HCT116 (cell line): Measurements from ENCODE around the gene MAML1. TPM values are rescaled to one million over a fixed set of nuclear protein-coding genes. Genes with fewer than 3 reads are reported as not detected.
A peak's percentile ranks its signal among the peaks of the same experiment; 100 is the strongest.

Source experiments
- ATAC-seq: fragments of 200-7000 bp; cut with Tn5 transposase; 2 replicates; pipeline ENCODE4 v1.9.1; 2020; ENCODE audit warnings: mild to moderate bottlenecking, moderate library complexity
- BruUV-seq: library from RNA; stranded (reverse); fragments of 400-500 nt; replicated peaks from 2 replicates; lab custom pipeline; 2021; lab: Mats Ljungman, UMichigan
- CTCF ChIA-PET: fragments of 300-600 bp; sonication (Branson Sonifier 250); formaldehyde crosslinking; loops from one replicate; lab custom pipeline; 2021; ENCODE audit warnings: antibody characterized with exemption; lab: Charles Lee
- POLR2A ChIA-PET: fragments of 300-600, 350-600 bp; sonication (Branson Sonifier 250); formaldehyde crosslinking; loops from one replicate; lab custom pipeline; 2021; ENCODE audit warnings: antibody characterized with exemption; lab: Charles Lee
- RAD21 ChIA-PET, 2 experiments: fragments of 300-600 bp; sonication (Branson Sonifier 250); formaldehyde crosslinking; loops; one replicate each; lab custom pipeline; 2023; ENCODE audit warnings: low total read pairs in 2 of 2; ENCODE audit not compliant: uncharacterized antibody in 2 of 2, unreplicated experiment in 2 of 2, low non-redundant PET in 1 of 2; lab: Charles Lee
- DNase-seq: peaks from one replicate; pipeline ENCODE4 v3.0.0-alpha.2; 2010; ENCODE audit warnings: low read depth, low spot score
- H2AFZ ChIP-seq: fragments of 200-600 bp; shearing (Covaris generic), sonication (generic); 2 replicates; pipeline ENCODE4 v1.6.1; 2017; ENCODE audit warnings: low read depth, mixed run types, mixed read lengths, antibody characterized with exemption, low read length; ENCODE audit not compliant: poor library complexity, severe bottlenecking
- H3K27ac ChIP-seq: 2 replicates; pipeline ENCODE4 v1.5.1; 2012; ENCODE audit warnings: low read depth, low read length
- H3K27me3 ChIP-seq: fragments of 200-600 bp; sonication (generic); 2 replicates; pipeline ENCODE4 v1.6.1; 2016; ENCODE audit warnings: mixed run types, low read length, mixed read lengths; ENCODE audit not compliant: insufficient read depth
- H3K36me3 ChIP-seq, 2 experiments: fragments of 200-500 bp in 1 of 2; fragments of 200-600 bp in 1 of 2; sonication (Bioruptor generic) in 1 of 2; sonication (generic) in 1 of 2; 2 replicates each; pipeline versions ENCODE4 v1.5.1 to v1.6.1; 2014 to 2016; ENCODE audit warnings: low read length in 2 of 2, inconsistent platforms in 1 of 2, mixed read lengths in 1 of 2, mixed run types in 1 of 2; ENCODE audit not compliant: insufficient read depth in 2 of 2, control insufficient read depth in 1 of 2
- H3K4me1 ChIP-seq, 2 experiments: fragments of 200-600 bp in 1 of 2; sonication (generic) in 1 of 2; 2 replicates each; pipeline versions ENCODE4 v1.5.1 to v1.6.1; 2012 to 2017; ENCODE audit warnings: low read length in 2 of 2, inconsistent platforms in 1 of 2, mild to moderate bottlenecking in 1 of 2, mixed read lengths in 1 of 2, mixed run types in 1 of 2, moderate library complexity in 1 of 2; ENCODE audit not compliant: insufficient read depth in 2 of 2, control insufficient read depth in 1 of 2
- H3K4me2 ChIP-seq: fragments of 200-600 bp; sonication (generic); 2 replicates; pipeline ENCODE4 v1.6.1; 2017; ENCODE audit warnings: mixed run types, low read length, mixed read lengths
- H3K4me3 ChIP-seq, 2 experiments: fragments of 200-600 bp in 1 of 2; sonication (generic) in 1 of 2; replicated peaks in 1 of 2; 2 replicates each; pipeline ENCODE4 v1.5.1; 2011 to 2016; ENCODE audit warnings: low read length in 2 of 2, control low read depth in 1 of 2, low read depth in 1 of 2, mild to moderate bottlenecking in 1 of 2, mixed read lengths in 1 of 2, mixed run types in 1 of 2
- H3K79me2 ChIP-seq: fragments of 200-600 bp; sonication (generic); 2 replicates; pipeline ENCODE4 v1.6.1; 2017; ENCODE audit warnings: mild to moderate bottlenecking, mixed run types, low read length, moderate library complexity, mixed read lengths; ENCODE audit not compliant: insufficient read depth
- H3K9ac ChIP-seq: fragments of 200-600 bp; sonication (generic); 2 replicates; pipeline ENCODE4 v1.6.1; 2016; ENCODE audit warnings: low read length, mixed read lengths
- H3K9me2 ChIP-seq: fragments of 200-600 bp; sonication (generic), shearing (Covaris generic); 2 replicates; pipeline ENCODE4 v1.6.1; 2017; ENCODE audit warnings: mixed run types, mild to moderate bottlenecking, moderate library complexity; ENCODE audit not compliant: insufficient read depth
- H3K9me3 ChIP-seq, 2 experiments: fragments of 200-500 bp in 1 of 2; fragments of 200-600 bp in 1 of 2; sonication (Bioruptor generic) in 1 of 2; sonication (generic) in 1 of 2; 2 replicates each; pipeline ENCODE4 v1.6.1; 2014 to 2017; ENCODE audit warnings: low read length in 2 of 2, mixed read lengths in 2 of 2, inconsistent platforms in 1 of 2, low read depth in 1 of 2, mild to moderate bottlenecking in 1 of 2, mixed run types in 1 of 2, moderate library complexity in 1 of 2; ENCODE audit not compliant: control insufficient read depth in 1 of 2, insufficient read depth in 1 of 2
- H4K20me1 ChIP-seq: fragments of 200-600 bp; sonication (generic), shearing (Covaris generic); 2 replicates; pipeline ENCODE4 v1.6.1; 2017; ENCODE audit warnings: mixed run types, mild to moderate bottlenecking, moderate library complexity; ENCODE audit not compliant: insufficient read depth
- CBX3 ChIP-seq: IDR thresholded peaks from 2 replicates; pipeline ENCODE4 v1.6.1; 2012; ENCODE audit warnings: low read depth
- CTCF ChIP-seq, 3 experiments: fragments of 200-600 bp in 1 of 3; sonication (generic) in 1 of 3; IDR thresholded peaks in 2 of 3; conservative IDR thresholded peaks in 1 of 3; 2 replicates each; pipeline ENCODE4 v1.5.1; 2012 to 2017; ENCODE audit warnings: low read depth in 2 of 3, low read length in 2 of 3, antibody characterized with exemption in 1 of 3, borderline replicate concordance in 1 of 3, control low read depth in 1 of 3, mild to moderate bottlenecking in 1 of 3, mixed read lengths in 1 of 3, mixed run types in 1 of 3, moderate library complexity in 1 of 3; ENCODE audit not compliant: insufficient read depth in 1 of 3
- EGR1 ChIP-seq: IDR thresholded peaks from 2 replicates; pipeline ENCODE4 v1.6.1; 2012; ENCODE audit warnings: low read depth
- EZH2phosphoT487 ChIP-seq: fragments of 200-600 bp; IDR thresholded peaks from 2 replicates; pipeline ENCODE4 v1.6.1; 2018; ENCODE audit warnings: antibody characterized with exemption, borderline replicate concordance
- FOSL1 ChIP-seq: IDR thresholded peaks from 2 replicates; pipeline ENCODE4 v1.6.1; 2012; ENCODE audit warnings: low read depth
- JUND ChIP-seq: IDR thresholded peaks from 2 replicates; pipeline ENCODE4 v1.6.1; 2012
- POLR2AphosphoS5 ChIP-seq: IDR thresholded peaks from 2 replicates; pipeline ENCODE4 v1.6.1; 2011; ENCODE audit warnings: mild to moderate bottlenecking, low read depth, low read length, moderate library complexity
- REST ChIP-seq: IDR thresholded peaks from 2 replicates; pipeline ENCODE4 v1.6.1; 2012; ENCODE audit warnings: low read depth
- SIN3A ChIP-seq: IDR thresholded peaks from 2 replicates; pipeline ENCODE4 v1.6.1; 2012; ENCODE audit warnings: low read depth
- SRF ChIP-seq: IDR thresholded peaks from 2 replicates; pipeline ENCODE4 v1.6.1; 2012; ENCODE audit warnings: low read depth
- intact Hi-C: fragments of 100-400 bp; cut with micrococcal nuclease; formaldehyde crosslinking; loops from 2 replicates; pipeline ENCODE4 v1.10.0; 2022
- total RNA-seq: library from RNA; stranded (reverse); gene quantifications from one replicate; pipeline ENCODE4 v1.2.1, GENCODE V29; 2021; ENCODE audit not compliant: unreplicated experiment

MAML1 gene
- total RNA-seq, 1 experiment from 2014 or later = 29.5 TPM

- Histone ChIP-seq H4K20me1 (peaks cover 16% of the 10 kb centered on the region; the same call in 1 of the 2 replicates), H3K4me1 (no peaks in the 10 kb centered on the region), H3K36me3 (no peaks in the 10 kb centered on the region; a peak in 2 of 4 replicates), H3K4me3 (no peak overlapping the region), H3K27ac (no peak overlapping the region), H3K9me2 (no peaks in the 10 kb centered on the region), H2AFZ (no peak overlapping the region), H3K4me2 (no peak overlapping the region), H3K9me3 (no peaks in the 10 kb centered on the region), H3K27me3 (no peaks in the 10 kb centered on the region), H3K79me2 (peaks cover 82% of the 10 kb centered on the region), H3K9ac (no peak overlapping the region)
- DNase-seq (no peak), ATAC-seq (no peak; the same call in 1 of the 2 replicates)
- CTCF ChIA-PET = no interaction called here
- POLR2A ChIA-PET = no interaction called here
- intact Hi-C loops = no loop called here
- BruUV-seq = no TSS peak
- RAD21 ChIA-PET = no interaction called here
- TF ChIP-seq SRF (no peak), CTCF (IDR thresholded peaks at IDR 0.05 in 2 of 3, conservative IDR thresholded peaks at IDR 0.05 in 1 of 3; ENCODE audit: borderline replicate concordance in 1 of 3, insufficient read depth in 1 of 3, low read depth in 2 of 3, low read length in 2 of 3) (peak in 1 of 3 experiments; percentile 19; a peak in 3 of 6 replicates)
Observed at GRCh38 chr5:179749857-179750508, 17.4 kb downstream of the MAML1 start.

- ChIA-PET POLR2A (no interaction called here), CTCF (interaction anchor here (1.1 kb wide), 1 partner anchor 9 kb away, joined by 3 read pairs; no protein-coding TSS in a partner anchor), RAD21 (no interaction called here)
- DNase-seq (no peak), ATAC-seq (no peak)
- Histone ChIP-seq H4K20me1 (peaks cover 9% of the 10 kb centered on the region; the same call in 1 of the 2 replicates), H3K27me3 (no peaks in the 10 kb centered on the region), H3K9me2 (no peaks in the 10 kb centered on the region), H3K27ac (no peak overlapping the region), H3K4me1 (peaks cover 0 to 1% of the 10 kb centered on the region in 2 experiments; a peak in 1 of 4 replicates), H3K4me3 (no peak overlapping the region), H3K9me3 (no peaks in the 10 kb centered on the region), H3K36me3 (no peaks in the 10 kb centered on the region; a peak in 2 of 4 replicates), H3K9ac (no peak overlapping the region), H3K4me2 (no peak overlapping the region), H2AFZ (no peak overlapping the region), H3K79me2 (peaks cover 76% of the 10 kb centered on the region)
- intact Hi-C loops = no loop called here
- BruUV-seq = no TSS peak
- TF ChIP-seq EZH2phosphoT487 = no peak
- no peak for TF ChIP-seq JUND
- no peak for TF ChIP-seq POLR2AphosphoS5
- TF ChIP-seq CTCF (IDR thresholded peaks at IDR 0.05 in 2 of 3, conservative IDR thresholded peaks at IDR 0.05 in 1 of 3; ENCODE audit: borderline replicate concordance in 1 of 3, insufficient read depth in 1 of 3, low read depth in 2 of 3, low read length in 2 of 3) = no peak
- no peak for TF ChIP-seq SIN3A
- TF ChIP-seq REST = no peak
- TF ChIP-seq FOSL1 = no peak
- TF ChIP-seq EGR1 = no peak
- TF ChIP-seq CBX3 = no peak
- no peak for TF ChIP-seq SRF
Observed at GRCh38 chr5:179753971-179754370, 21.3 kb downstream of the MAML1 start.
